ENCODE measurements around the gene BRWD1.
"Not testable (repeated sequence)": the region's sequence is repeated elsewhere in the genome, so short reads cannot be mapped to it uniquely, and the experiment has no call there.

Gene BRWD1

DNA sequence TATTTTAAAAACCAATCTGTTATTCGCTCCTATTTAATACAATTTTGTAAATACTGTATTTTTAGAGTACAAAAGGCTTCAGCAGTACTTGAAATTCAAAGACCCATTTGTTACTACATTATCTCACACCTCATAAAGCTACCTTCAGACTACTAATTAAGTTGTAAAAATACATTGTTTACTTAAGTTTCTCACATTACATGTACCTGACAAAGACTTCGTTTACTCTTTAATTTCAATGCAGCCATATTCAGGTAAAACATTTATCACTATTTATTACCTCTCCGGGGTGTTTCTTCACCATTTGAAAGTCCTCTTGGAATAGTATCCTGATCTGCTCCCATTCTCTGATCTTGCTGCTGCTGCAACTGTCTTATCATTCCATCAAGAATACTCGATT lies 55.2 kb downstream of the BRWD1 start:
- Histone ChIP-seq H3K27me3 (ENCODE audit: control insufficient read depth, insufficient read depth, low read length) (no peaks in the 10 kb centered on the region), H3K4me3 (ENCODE audit: low read depth, low read length) (no peak overlapping the region), H3K36me3 (ENCODE audit: control insufficient read depth, insufficient read depth, low read length) (no peaks in the 10 kb centered on the region), H3K9ac (ENCODE audit: low read depth, low read length) (no peak overlapping the region), H3K9me3 (ENCODE audit: control insufficient read depth, insufficient read depth, low read length) (no peaks in the 10 kb centered on the region), H3K4me1 (ENCODE audit: control insufficient read depth, insufficient read depth, low read length) (no peaks in the 10 kb centered on the region)

DNA sequence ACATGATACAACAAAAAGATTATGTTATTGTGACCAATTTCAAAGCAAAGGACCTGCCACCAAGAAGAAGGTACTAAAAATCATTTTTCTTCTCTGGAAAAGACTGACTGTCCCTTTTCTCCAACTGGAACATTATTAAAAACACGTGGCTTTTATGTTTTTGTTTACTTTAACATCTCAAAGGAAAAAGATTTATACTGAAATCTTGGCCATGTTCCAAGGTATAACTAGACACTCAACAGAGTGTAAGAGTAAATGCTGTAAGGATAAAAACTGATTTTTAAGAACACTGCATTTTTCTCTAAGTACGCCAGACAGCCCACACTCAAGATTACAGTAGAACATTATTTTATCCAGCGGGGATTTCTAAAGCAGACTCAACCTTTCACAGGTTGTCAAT lies 62.1 kb downstream of the BRWD1 start:
- Histone ChIP-seq H3K9ac (ENCODE audit: low read depth, low read length) (no peak overlapping the region), H3K9me3 (ENCODE audit: control insufficient read depth, insufficient read depth, low read length) (no peaks in the 10 kb centered on the region), H3K27me3 (ENCODE audit: control insufficient read depth, insufficient read depth, low read length) (no peaks in the 10 kb centered on the region), H3K4me3 (ENCODE audit: low read depth, low read length) (no peak overlapping the region), H3K36me3 (ENCODE audit: control insufficient read depth, insufficient read depth, low read length) (peaks cover 11% of the 10 kb centered on the region), H3K4me1 (ENCODE audit: control insufficient read depth, insufficient read depth, low read length) (no peaks in the 10 kb centered on the region)

DNA sequence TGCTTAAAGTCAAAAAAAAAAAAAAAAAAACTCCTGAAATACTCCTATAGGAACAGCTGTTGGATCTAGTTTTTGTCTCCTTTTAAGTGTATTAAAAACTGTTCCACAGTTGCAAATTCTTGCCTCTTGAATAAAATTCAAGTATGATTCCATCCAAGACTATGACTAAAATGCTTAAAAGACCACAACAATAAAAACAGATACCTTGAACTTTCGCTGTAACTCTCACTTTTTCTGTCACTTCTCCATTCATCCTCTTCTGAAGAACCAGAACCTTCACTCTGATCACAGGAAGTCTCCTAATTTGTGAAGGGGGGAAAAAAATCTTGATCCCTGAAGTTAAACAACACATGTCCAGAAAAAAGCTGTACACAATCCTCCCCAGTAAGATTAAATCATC lies 75.2 kb downstream of the BRWD1 start:
- no peak overlapping the region for H3K4me3 ChIP-seq (ENCODE audit: low read depth, low read length)
- H3K9ac ChIP-seq (ENCODE audit: low read depth, low read length) = no peak overlapping the region
- H3K27me3 ChIP-seq (ENCODE audit: control insufficient read depth, insufficient read depth, low read length) = no peaks in the 10 kb centered on the region
- H3K9me3 ChIP-seq (ENCODE audit: control insufficient read depth, insufficient read depth, low read length) = no peaks in the 10 kb centered on the region
- peaks cover 9% of the 10 kb centered on the region for H3K36me3 ChIP-seq (ENCODE audit: control insufficient read depth, insufficient read depth, low read length)
- no peaks in the 10 kb centered on the region for H3K4me1 ChIP-seq (ENCODE audit: control insufficient read depth, insufficient read depth, low read length)

DNA sequence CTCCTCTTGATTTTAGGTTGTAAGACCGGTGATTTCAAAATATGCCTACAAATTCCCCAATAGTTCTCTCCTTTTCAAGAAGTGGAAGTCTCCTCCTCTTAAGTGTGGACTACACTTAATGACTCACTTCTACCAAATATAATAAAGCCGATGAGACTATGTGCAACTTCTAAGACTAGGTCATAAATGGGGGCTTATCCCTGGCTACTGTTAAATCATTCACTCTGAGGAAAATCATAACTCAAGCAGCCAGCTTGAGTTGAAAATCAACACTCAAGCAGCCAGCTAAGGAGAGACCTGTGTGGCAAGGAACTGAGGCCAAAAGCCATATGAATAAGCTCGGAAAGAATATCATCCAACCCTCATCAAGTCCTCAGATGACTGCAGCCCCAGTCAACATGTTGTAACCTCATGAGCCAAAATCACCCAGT lies 80.6 kb downstream of the BRWD1 start:
- Histone ChIP-seq H3K4me1 (ENCODE audit: control insufficient read depth, insufficient read depth, low read length) (no peaks in the 10 kb centered on the region), H3K9ac (ENCODE audit: low read depth, low read length) (no peak overlapping the region), H3K9me3 (ENCODE audit: control insufficient read depth, insufficient read depth, low read length) (no peaks in the 10 kb centered on the region), H3K27me3 (ENCODE audit: control insufficient read depth, insufficient read depth, low read length) (no peaks in the 10 kb centered on the region), H3K4me3 (ENCODE audit: low read depth, low read length) (no peak overlapping the region), H3K36me3 (ENCODE audit: control insufficient read depth, insufficient read depth, low read length) (peaks cover 16% of the 10 kb centered on the region)

DNA sequence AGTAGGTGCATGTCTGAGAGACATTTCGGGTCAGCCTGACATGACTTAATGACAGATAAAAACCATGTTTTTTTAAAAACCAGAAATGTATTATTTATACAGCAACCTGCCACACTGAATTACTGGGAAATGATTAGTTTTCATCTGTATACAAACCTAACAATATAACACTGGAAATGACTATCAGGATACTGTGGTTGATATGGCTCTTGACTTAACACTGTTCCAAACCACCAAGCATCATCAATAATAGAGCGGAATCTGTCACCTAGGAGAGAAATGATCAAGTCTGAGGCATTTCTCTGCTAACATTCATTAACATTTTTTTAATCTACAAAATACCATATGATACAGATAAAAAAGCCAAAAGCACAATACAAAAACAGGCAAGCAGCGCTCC lies 88.5 kb downstream of the BRWD1 start:
- no peak overlapping the region for H3K4me3 ChIP-seq (ENCODE audit: low read depth, low read length)
- H3K9ac ChIP-seq (ENCODE audit: low read depth, low read length) = no peak overlapping the region
- no peaks in the 10 kb centered on the region for H3K27me3 ChIP-seq (ENCODE audit: control insufficient read depth, insufficient read depth, low read length)
- no peaks in the 10 kb centered on the region for H3K9me3 ChIP-seq (ENCODE audit: control insufficient read depth, insufficient read depth, low read length)
- no peaks in the 10 kb centered on the region for H3K4me1 ChIP-seq (ENCODE audit: control insufficient read depth, insufficient read depth, low read length)
- H3K36me3 ChIP-seq (ENCODE audit: control insufficient read depth, insufficient read depth, low read length) = peaks cover 8% of the 10 kb centered on the region

DNA sequence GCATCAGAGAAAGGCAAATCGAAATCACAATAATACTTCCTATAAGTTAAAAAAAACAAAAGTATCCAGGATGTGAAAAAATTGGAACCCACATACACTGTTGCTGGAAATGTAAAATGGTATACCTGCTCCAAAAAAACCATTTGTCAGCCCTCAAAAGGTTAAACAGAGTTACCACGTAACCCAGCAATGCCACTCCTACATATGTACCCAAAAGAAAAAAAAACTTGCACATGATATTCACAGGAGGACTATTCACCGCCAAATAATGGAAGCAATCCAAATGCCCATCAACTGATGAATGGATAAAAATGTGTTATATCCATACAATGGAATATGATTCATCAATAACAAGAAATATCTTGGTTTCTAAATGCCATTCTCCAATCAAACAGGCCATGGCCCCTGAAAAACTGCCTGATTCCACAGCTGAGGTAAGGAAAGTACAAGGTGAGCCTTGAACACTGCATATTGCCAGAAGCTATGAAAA lies 91.4 kb downstream of the BRWD1 start:
- H3K9ac ChIP-seq (ENCODE audit: low read depth, low read length) = no peak overlapping the region
- H3K36me3 ChIP-seq (ENCODE audit: control insufficient read depth, insufficient read depth, low read length) = peaks cover 4% of the 10 kb centered on the region
- H3K4me3 ChIP-seq (ENCODE audit: low read depth, low read length) = no peak overlapping the region
- H3K4me1 ChIP-seq (ENCODE audit: control insufficient read depth, insufficient read depth, low read length) = no peaks in the 10 kb centered on the region
- H3K27me3 ChIP-seq (ENCODE audit: control insufficient read depth, insufficient read depth, low read length) = no peaks in the 10 kb centered on the region
- no peaks in the 10 kb centered on the region for H3K9me3 ChIP-seq (ENCODE audit: control insufficient read depth, insufficient read depth, low read length)

DNA sequence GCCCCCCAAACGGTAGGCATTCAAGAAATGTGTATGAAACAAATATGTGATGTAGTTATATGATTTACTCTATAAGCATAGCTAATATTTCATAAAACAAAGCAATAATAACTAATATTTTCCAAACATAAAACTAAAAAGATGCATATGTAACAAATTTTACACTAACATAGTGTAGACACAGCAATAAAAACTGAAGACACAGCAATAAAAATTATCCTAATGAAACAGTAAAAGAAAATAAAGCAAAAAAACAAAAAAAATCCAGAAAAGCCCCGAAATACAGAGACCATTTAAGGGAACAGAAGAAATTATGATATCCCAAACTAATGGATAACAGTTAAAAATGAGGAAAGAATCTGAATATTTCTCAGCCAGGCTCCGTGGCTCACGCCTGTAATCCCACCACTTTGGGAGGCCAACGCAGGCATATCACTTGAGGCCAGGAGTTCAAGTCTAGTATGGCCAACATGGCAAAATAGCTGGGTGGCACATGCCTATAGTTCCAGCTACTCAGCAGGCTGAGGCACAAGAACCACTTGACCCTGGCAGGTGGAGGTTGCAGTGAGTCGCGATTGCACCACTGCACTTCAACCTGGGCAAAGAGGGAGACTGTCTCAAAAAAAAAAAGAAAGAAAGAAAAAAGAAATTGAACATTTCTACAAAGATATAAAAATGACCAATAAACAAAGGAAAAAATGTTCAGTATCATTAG lies 92.0 kb downstream of the BRWD1 start:
- Histone ChIP-seq H3K27me3 (ENCODE audit: control insufficient read depth, insufficient read depth, low read length) (no peaks in the 10 kb centered on the region), H3K4me1 (ENCODE audit: control insufficient read depth, insufficient read depth, low read length) (no peaks in the 10 kb centered on the region), H3K4me3 (ENCODE audit: low read depth, low read length) (no peak overlapping the region), H3K36me3 (ENCODE audit: control insufficient read depth, insufficient read depth, low read length) (peaks cover 4% of the 10 kb centered on the region), H3K9me3 (ENCODE audit: control insufficient read depth, insufficient read depth, low read length) (no peaks in the 10 kb centered on the region), H3K9ac (ENCODE audit: low read depth, low read length) (no peak overlapping the region)

DNA sequence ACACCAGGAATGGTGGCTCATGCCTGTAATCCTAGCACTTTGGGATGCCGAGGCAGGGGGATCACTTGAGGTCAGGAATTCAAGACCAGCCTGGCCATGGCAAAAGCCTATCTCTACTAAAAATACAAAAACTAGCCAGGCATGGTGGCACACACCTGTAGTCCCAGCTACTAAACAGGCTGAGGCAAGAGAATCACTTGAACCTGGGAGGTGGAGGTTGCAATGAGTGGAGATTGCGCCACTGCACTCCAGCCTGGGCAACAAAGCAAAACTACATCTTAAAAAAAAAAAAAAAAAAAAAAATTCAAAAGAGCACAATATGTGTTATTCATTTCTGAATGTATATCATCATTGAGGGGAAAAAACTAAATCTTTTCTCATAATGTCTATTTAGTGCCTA lies 92.6 kb downstream of the BRWD1 start:
- not testable (repeated sequence) for H3K9me3 ChIP-seq (ENCODE audit: control insufficient read depth, insufficient read depth, low read length); H3K36me3 ChIP-seq (ENCODE audit: control insufficient read depth, insufficient read depth, low read length); H3K9ac ChIP-seq (ENCODE audit: low read depth, low read length); H3K4me1 ChIP-seq (ENCODE audit: control insufficient read depth, insufficient read depth, low read length); H3K27me3 ChIP-seq (ENCODE audit: control insufficient read depth, insufficient read depth, low read length); H3K4me3 ChIP-seq (ENCODE audit: low read depth, low read length)

DNA sequence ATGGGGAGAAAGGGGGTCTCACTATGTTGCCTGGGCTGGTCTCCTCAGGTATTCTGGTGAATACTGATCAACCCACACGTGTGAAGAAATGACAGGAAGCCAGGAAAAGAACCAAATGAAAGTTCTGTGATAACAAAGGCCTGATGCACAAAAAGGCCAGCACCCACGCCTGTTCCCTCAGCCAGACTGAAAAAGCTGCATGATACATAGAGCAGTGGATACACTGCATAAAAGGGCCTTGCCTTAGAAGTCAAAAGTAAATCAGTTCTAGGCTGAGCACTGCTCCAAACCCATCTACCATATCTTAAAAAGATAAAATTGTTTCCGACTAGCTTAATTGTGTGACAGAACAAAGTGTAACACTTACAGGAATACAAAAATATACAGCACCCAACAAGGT lies 93.3 kb downstream of the BRWD1 start:
- Histone ChIP-seq H3K4me1 (ENCODE audit: control insufficient read depth, insufficient read depth, low read length) (no peaks in the 10 kb centered on the region), H3K9me3 (ENCODE audit: control insufficient read depth, insufficient read depth, low read length) (no peaks in the 10 kb centered on the region), H3K27me3 (ENCODE audit: control insufficient read depth, insufficient read depth, low read length) (no peaks in the 10 kb centered on the region), H3K4me3 (ENCODE audit: low read depth, low read length) (no peak overlapping the region), H3K9ac (ENCODE audit: low read depth, low read length) (no peak overlapping the region), H3K36me3 (ENCODE audit: control insufficient read depth, insufficient read depth, low read length) (peaks cover 4% of the 10 kb centered on the region)

DNA sequence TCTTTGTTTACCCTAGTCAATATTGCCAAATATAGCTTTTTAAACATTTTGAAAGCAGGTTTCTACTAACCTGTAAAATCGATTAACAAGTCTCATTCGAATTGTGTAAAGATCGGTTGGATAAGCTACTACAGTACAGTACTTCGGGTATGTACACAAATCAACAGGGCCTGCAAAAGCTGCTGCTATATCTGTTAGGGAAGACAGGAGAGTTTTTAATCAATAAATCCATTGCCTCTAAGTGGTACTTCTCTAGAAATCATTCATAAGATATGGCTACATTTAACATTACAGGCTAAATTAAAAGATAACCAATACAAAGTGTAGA lies 95.4 kb downstream of the BRWD1 start:
- Histone ChIP-seq H3K27me3 (ENCODE audit: control insufficient read depth, insufficient read depth, low read length) (no peaks in the 10 kb centered on the region), H3K36me3 (ENCODE audit: control insufficient read depth, insufficient read depth, low read length) (no peaks in the 10 kb centered on the region), H3K9ac (ENCODE audit: low read depth, low read length) (no peak overlapping the region), H3K4me3 (ENCODE audit: low read depth, low read length) (no peak overlapping the region), H3K9me3 (ENCODE audit: control insufficient read depth, insufficient read depth, low read length) (no peaks in the 10 kb centered on the region), H3K4me1 (ENCODE audit: control insufficient read depth, insufficient read depth, low read length) (no peaks in the 10 kb centered on the region)

DNA sequence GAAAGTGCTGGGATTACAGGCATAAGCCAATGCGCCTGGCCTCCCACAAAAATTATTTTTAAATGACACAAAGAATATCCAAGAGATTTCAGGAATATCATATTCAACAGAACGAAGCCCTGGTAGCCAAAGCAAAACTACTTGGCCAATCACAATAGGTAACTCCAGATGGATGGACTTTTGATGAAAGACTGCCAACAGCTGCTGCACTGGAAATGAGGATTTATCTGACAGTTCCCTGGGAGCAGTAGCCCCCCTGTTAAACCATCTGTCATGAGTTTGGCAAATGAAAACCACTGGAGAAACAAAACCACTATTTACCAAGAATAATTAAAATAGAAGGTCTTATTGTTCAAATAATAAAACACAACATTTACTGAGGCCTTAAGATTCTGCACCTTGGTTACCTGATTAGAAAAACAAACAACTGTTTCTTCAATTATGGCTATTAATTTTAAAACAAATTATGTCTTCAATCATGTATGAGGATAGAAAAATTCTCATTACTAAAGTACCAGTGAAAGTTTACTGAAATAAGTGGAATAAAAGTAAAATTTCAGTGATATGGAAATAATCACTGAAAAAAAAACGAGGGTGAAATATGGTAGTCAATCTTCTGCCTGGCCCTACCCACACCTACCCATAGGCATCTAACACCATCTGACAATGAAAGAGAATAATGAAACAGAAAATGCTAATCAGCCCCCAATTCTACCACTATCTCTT lies 95.9 kb downstream of the BRWD1 start:
- Histone ChIP-seq H3K9ac (ENCODE audit: low read depth, low read length) (no peak overlapping the region), H3K27me3 (ENCODE audit: control insufficient read depth, insufficient read depth, low read length) (no peaks in the 10 kb centered on the region), H3K36me3 (ENCODE audit: control insufficient read depth, insufficient read depth, low read length) (no peaks in the 10 kb centered on the region), H3K4me1 (ENCODE audit: control insufficient read depth, insufficient read depth, low read length) (no peaks in the 10 kb centered on the region), H3K4me3 (ENCODE audit: low read depth, low read length) (no peak overlapping the region), H3K9me3 (ENCODE audit: control insufficient read depth, insufficient read depth, low read length) (no peaks in the 10 kb centered on the region)

DNA sequence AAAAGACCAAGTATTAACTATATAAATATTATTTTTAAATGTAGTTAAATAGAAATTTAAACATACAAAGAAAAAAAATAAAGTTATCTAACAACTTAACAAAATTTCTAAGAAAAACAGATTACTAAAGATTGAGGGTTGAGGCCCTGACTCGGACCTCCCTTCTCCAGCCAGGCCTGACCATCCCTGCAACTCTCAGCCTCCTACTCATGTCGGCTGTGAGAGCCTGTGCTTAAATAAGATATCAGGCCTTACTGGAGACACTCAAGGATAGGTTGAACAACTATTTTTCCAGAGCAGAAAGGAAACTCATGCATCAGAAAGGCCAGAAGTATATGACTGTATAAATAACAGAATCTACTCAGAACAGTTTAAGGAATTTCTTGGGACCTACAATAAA lies 97.1 kb downstream of the BRWD1 start:
- Histone ChIP-seq H3K9me3 (ENCODE audit: control insufficient read depth, insufficient read depth, low read length) (no peaks in the 10 kb centered on the region), H3K9ac (ENCODE audit: low read depth, low read length) (no peak overlapping the region), H3K4me1 (ENCODE audit: control insufficient read depth, insufficient read depth, low read length) (no peaks in the 10 kb centered on the region), H3K36me3 (ENCODE audit: control insufficient read depth, insufficient read depth, low read length) (no peaks in the 10 kb centered on the region), H3K27me3 (ENCODE audit: control insufficient read depth, insufficient read depth, low read length) (no peaks in the 10 kb centered on the region), H3K4me3 (ENCODE audit: low read depth, low read length) (no peak overlapping the region)

All from iPS-15b (cell line).